OCI-LY3 (cell line): Measurements from ENCODE around the gene AUTS2.

Experiments used
- H2AFZ ChIP-seq: fragments of 200-600, 300-600 bp; shearing (Covaris generic); 2 replicates; pipeline ENCODE4 v1.6.0; 2014; ENCODE audit warnings: antibody characterized with exemption, low read depth, low read length
- H3K27ac ChIP-seq: fragments of 200-600, 300-600 bp; sonication (generic); 2 replicates; pipeline ENCODE4 v1.5.1; 2014; ENCODE audit warnings: mild to moderate bottlenecking, low read length, moderate library complexity, mixed read lengths
- H3K27me3 ChIP-seq: fragments of 200-600, 300-600 bp; sonication (generic); 2 replicates; pipeline ENCODE4 v1.6.1; 2014; ENCODE audit warnings: low read depth, low read length, mixed read lengths
- H3K36me3 ChIP-seq: fragments of 200-600, 300-600 bp; sonication (generic); replicated peaks from 2 replicates; pipeline ENCODE3; 2014; ENCODE audit warnings: low read depth, low read length, mixed read lengths
- H3K4me1 ChIP-seq: fragments of 300-600, 200-600 bp; sonication (generic); 2 replicates; pipeline ENCODE4 v1.6.1; 2014; ENCODE audit warnings: low read length, mixed read lengths
- H3K4me2 ChIP-seq: fragments of 200-600, 300-600 bp; sonication (generic); 2 replicates; pipeline ENCODE4 v1.6.1; 2014; ENCODE audit warnings: low read length, mixed read lengths
- H3K4me3 ChIP-seq: fragments of 300-600, 200-600 bp; sonication (generic); 2 replicates; pipeline ENCODE4 v1.5.1; 2014; ENCODE audit warnings: antibody characterized with exemption, mild to moderate bottlenecking, low read length, moderate library complexity
- H3K79me2 ChIP-seq: fragments of 300-600, 200-600 bp; shearing (Covaris generic); 2 replicates; pipeline ENCODE4 v1.6.1; 2014; ENCODE audit warnings: mild to moderate bottlenecking, low read length, mixed read lengths
- H3K9ac ChIP-seq: fragments of 300-600, 200-600 bp; shearing (Covaris generic); 2 replicates; pipeline ENCODE4 v1.6.0; 2014; ENCODE audit warnings: mild to moderate bottlenecking, low read length, moderate library complexity
- H3K9me3 ChIP-seq: fragments of 200-600, 300-600 bp; shearing (Covaris generic); 2 replicates; pipeline ENCODE4 v1.6.1; 2014; ENCODE audit warnings: low read length, mixed read lengths; ENCODE audit not compliant: insufficient read depth
- H4K20me1 ChIP-seq: fragments of 200-600, 300-600 bp; sonication (generic); 2 replicates; pipeline ENCODE4 v1.6.1; 2016; ENCODE audit warnings: low read length, mixed read lengths; ENCODE audit not compliant: insufficient read depth
- EZH2phosphoT487 ChIP-seq: fragments of 200-600 bp; shearing (Covaris generic); IDR thresholded peaks from 2 replicates; pipeline ENCODE4 v1.6.1; 2018; ENCODE audit warnings: antibody characterized with exemption, mixed run types, low read depth
- TF ChIP-seq, protein P1 (sequence below): fragments of 200-600, 300-600 bp; sonication (generic); IDR thresholded peaks from 2 replicates; pipeline ENCODE4 v1.5.1; 2014; ENCODE audit warnings: antibody characterized with exemption, low read length, low read depth

The AUTS2 gene

DNA sequence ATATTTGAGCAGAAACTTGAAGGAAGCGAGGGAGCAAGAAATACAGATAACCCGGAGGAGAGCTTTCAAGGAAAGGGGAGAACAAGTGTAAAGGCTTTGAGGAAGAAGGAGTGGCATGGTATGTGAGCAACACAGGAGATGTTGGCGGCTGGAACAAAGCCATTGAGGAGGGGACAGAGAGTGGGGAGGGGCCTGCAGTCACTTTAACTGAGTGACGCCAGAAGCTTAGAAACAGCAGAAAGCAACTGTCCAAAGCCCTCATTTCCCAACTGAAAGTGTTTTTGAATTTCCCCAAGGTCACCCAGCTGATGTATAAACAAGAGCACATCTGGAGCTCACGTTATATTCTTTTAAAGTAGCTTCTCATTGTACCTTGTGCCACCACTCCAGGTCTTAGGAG, 19.1 kb downstream of the AUTS2 start:
- H2AFZ ChIP-seq: no peak overlapping the region
- H3K36me3 ChIP-seq: no peaks in the 10 kb centered on the region
- no peaks in the 10 kb centered on the region for H3K27me3 ChIP-seq
- H3K4me3 ChIP-seq: no peak overlapping the region
- no peaks in the 10 kb centered on the region for H3K9me3 ChIP-seq
- H3K27ac ChIP-seq: no peak overlapping the region
- H3K9ac ChIP-seq: no peak overlapping the region
- TF ChIP-seq EZH2phosphoT487: no peak
- TF ChIP-seq, protein P1, sequence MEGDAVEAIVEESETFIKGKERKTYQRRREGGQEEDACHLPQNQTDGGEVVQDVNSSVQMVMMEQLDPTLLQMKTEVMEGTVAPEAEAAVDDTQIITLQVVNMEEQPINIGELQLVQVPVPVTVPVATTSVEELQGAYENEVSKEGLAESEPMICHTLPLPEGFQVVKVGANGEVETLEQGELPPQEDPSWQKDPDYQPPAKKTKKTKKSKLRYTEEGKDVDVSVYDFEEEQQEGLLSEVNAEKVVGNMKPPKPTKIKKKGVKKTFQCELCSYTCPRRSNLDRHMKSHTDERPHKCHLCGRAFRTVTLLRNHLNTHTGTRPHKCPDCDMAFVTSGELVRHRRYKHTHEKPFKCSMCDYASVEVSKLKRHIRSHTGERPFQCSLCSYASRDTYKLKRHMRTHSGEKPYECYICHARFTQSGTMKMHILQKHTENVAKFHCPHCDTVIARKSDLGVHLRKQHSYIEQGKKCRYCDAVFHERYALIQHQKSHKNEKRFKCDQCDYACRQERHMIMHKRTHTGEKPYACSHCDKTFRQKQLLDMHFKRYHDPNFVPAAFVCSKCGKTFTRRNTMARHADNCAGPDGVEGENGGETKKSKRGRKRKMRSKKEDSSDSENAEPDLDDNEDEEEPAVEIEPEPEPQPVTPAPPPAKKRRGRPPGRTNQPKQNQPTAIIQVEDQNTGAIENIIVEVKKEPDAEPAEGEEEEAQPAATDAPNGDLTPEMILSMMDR: no peak
- H3K4me1 ChIP-seq: no peaks in the 10 kb centered on the region
- H3K4me2 ChIP-seq: no peak overlapping the region
- H3K79me2 ChIP-seq: no peaks in the 10 kb centered on the region
- H4K20me1 ChIP-seq: no peaks in the 10 kb centered on the region

DNA sequence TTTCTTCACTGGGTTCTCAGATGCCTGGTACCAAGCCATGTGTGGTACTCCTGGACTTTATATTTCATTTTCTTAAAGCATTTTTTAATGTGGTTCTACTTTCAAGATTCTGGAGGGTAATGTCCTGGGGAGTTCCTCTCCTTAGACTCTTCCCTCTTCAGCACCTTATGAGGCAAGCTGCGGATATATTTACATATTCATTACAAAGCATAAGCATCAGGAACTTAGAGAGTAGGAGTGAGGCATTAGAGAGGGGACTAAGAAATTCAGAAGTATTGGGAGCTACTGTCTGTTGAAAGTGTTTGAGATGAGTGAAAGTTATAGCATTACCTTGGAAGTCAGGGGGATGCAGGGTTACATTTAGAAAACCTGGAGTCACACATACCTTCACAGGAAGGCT, 20.8 kb downstream of the AUTS2 start:
- TF ChIP-seq EZH2phosphoT487: no peak
- TF ChIP-seq, protein P1: no peak
- no peaks in the 10 kb centered on the region for H4K20me1 ChIP-seq
- no peak overlapping the region for H2AFZ ChIP-seq
- no peaks in the 10 kb centered on the region for H3K79me2 ChIP-seq
- H3K4me1 ChIP-seq: no peaks in the 10 kb centered on the region
- H3K27me3 ChIP-seq: no peaks in the 10 kb centered on the region
- no peak overlapping the region for H3K27ac ChIP-seq
- no peak overlapping the region for H3K4me3 ChIP-seq
- no peak overlapping the region for H3K9ac ChIP-seq
- H3K4me2 ChIP-seq: no peak overlapping the region
- no peaks in the 10 kb centered on the region for H3K9me3 ChIP-seq
- no peaks in the 10 kb centered on the region for H3K36me3 ChIP-seq

DNA sequence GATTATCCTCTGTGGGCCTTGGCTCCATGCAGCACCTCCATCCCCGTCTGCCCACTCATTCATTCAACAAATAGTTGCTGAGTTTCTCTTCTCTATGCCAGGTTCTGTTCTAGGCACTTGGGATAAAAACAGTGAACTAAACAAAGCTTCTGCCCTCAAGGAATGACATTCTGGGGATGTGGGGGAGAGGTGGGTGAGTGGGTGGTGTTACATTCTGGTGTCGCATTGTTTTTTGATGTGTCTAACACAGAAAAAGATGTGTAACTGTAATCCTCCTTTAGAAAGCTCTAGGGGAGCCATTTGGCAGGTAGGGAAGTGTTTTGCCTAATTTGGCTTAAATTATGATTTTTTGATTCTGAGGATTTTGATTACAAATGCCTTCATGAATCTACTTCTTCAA, 21.4 kb downstream of the AUTS2 start:
- Histone ChIP-seq H3K27ac (no peak overlapping the region), H3K4me3 (no peak overlapping the region), H3K4me1 (no peaks in the 10 kb centered on the region), H3K9ac (no peak overlapping the region), H3K27me3 (no peaks in the 10 kb centered on the region), H3K79me2 (no peaks in the 10 kb centered on the region), H3K36me3 (no peaks in the 10 kb centered on the region), H3K4me2 (no peak overlapping the region), H2AFZ (no peak overlapping the region), H3K9me3 (no peaks in the 10 kb centered on the region), H4K20me1 (no peaks in the 10 kb centered on the region)
- no peak for TF ChIP-seq EZH2phosphoT487
- TF ChIP-seq, protein P1: no peak

DNA sequence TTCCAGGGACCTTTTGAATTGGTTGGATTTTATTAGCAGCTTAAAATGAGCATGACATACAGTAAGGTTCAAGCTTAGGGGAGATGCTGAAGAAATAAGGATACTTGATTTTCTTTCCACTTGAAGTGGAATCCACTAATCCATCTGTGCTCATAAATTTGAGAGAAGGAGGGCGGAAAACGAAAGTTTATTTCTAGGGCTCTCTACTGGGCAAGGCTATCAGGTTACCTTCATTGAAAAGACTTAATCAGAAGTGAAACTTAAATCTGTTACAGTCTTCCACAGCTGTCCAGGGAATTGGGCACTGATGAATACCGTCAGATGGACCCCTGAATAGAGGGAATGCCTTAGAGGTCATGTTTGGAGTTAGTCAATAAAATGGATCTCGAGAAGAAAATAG, 21.8 kb downstream of the AUTS2 start:
- Histone ChIP-seq H3K4me3 (no peak overlapping the region), H3K9ac (no peak overlapping the region), H3K27me3 (no peaks in the 10 kb centered on the region), H3K9me3 (no peaks in the 10 kb centered on the region), H4K20me1 (no peaks in the 10 kb centered on the region), H3K79me2 (no peaks in the 10 kb centered on the region), H3K36me3 (no peaks in the 10 kb centered on the region), H2AFZ (no peak overlapping the region), H3K27ac (no peak overlapping the region), H3K4me2 (no peak overlapping the region), H3K4me1 (no peaks in the 10 kb centered on the region)
- TF ChIP-seq, protein P1: no peak
- TF ChIP-seq EZH2phosphoT487: no peak
